ENCODE measurements around the gene YKT6. TPM values are rescaled to one million over a fixed set of nuclear protein-coding genes. Genes with fewer than 3 reads are reported as not detected.

YKT6 gene
- total RNA-seq, 1 donor from 2014 or later, result 47.6 TPM

DNA sequence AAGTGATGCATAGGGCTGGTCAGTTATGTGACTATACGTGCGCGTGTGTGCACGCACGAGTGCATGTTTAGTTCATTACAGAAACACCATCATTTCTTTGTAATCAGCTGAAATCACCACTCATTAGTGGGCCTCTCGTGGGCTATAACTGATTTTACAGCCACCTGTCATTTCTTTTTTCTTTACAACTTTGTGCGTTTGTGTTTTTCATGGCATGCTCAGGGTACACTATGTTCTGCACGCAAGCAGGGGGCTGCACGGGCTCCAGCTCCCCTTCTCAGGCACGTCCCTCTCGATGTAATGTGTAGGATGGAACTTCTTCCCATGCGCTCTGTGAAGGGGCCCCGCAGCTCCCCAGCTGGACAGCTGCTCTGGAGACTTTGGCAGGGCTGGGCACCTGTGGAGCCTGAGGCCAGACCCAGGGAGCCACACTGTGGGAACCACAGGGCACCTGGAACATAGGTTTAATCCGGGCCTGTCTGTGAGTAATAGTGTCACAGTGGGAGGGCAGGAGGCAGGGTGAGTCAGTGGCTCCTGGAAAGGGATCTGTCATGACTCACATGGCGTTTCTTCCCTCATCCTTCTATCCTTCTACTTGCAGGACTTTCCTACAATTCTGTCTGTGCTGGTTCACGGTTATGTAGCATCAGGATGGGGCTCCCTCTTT is 16.4 kb upstream of the YKT6 start:
- TF ChIP-seq, protein P1, sequence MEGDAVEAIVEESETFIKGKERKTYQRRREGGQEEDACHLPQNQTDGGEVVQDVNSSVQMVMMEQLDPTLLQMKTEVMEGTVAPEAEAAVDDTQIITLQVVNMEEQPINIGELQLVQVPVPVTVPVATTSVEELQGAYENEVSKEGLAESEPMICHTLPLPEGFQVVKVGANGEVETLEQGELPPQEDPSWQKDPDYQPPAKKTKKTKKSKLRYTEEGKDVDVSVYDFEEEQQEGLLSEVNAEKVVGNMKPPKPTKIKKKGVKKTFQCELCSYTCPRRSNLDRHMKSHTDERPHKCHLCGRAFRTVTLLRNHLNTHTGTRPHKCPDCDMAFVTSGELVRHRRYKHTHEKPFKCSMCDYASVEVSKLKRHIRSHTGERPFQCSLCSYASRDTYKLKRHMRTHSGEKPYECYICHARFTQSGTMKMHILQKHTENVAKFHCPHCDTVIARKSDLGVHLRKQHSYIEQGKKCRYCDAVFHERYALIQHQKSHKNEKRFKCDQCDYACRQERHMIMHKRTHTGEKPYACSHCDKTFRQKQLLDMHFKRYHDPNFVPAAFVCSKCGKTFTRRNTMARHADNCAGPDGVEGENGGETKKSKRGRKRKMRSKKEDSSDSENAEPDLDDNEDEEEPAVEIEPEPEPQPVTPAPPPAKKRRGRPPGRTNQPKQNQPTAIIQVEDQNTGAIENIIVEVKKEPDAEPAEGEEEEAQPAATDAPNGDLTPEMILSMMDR (IDR thresholded peaks at IDR 0.05), result no peak
- TF ChIP-seq POLR2AphosphoS5 (IDR thresholded peaks at IDR 0.05; ENCODE audit: insufficient read depth in 1 of 2, low read depth in 1 of 2), result peak in 1 of 2 donors; percentile 64
- TF ChIP-seq POLR2A (IDR thresholded peaks at IDR 0.05), result no peak
- Histone ChIP-seq H3K4me3 (no peak overlapping the region), H3K27me3 (no peaks in the 10 kb centered on the region), H3K4me1 (no peaks in the 10 kb centered on the region), H3K27ac (no peak overlapping the region), H3K9me3 (no peaks in the 10 kb centered on the region), H3K36me3 (no peaks in the 10 kb centered on the region)
- DNase-seq (ENCODE audit: extremely low spot score in 2 of 2), result no peak
- intact Hi-C loops (cut with DNase I), result no loop called here

DNA sequence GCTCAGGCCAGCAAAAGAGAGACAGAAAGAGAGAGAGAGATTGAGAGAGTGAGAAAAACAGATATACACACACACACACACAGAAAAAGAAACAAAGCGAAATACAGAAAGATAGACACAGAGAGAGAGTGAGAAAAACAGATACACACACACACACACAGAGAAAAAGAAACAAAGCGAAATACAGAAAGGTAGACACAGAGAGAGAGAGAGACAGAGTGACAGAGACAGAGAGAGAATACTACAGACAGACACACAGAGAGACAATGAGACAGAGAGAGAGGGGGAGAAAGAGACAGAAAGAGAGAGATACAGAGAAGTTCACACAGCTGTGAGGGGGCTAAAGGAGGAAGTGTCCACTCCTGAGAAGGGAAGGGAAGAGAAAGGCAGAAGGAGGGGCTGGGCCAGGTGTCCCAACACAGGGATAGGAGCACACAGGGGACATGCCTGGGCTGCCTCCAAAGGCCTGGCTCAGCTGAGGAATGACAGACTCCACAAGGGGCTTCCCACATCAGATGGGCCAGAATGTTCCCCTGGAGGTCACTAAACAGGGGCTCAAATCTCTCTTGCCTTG is 15.8 kb upstream of the YKT6 start:
- H3K27me3 ChIP-seq, result no peaks in the 10 kb centered on the region
- H3K4me3 ChIP-seq, result no peak overlapping the region
- H3K36me3 ChIP-seq, result no peaks in the 10 kb centered on the region
- intact Hi-C loops (cut with DNase I), result no loop called here
- H3K27ac ChIP-seq, result no peak overlapping the region
- no peaks in the 10 kb centered on the region for H3K9me3 ChIP-seq
- TF ChIP-seq, protein P1 (IDR thresholded peaks at IDR 0.05), result no peak
- TF ChIP-seq POLR2A (IDR thresholded peaks at IDR 0.05), result no peak
- no peak for TF ChIP-seq POLR2AphosphoS5 (IDR thresholded peaks at IDR 0.05; ENCODE audit: insufficient read depth in 1 of 2, low read depth in 1 of 2)
- no peaks in the 10 kb centered on the region for H3K4me1 ChIP-seq
- no peak for DNase-seq (ENCODE audit: extremely low spot score in 2 of 2)

DNA sequence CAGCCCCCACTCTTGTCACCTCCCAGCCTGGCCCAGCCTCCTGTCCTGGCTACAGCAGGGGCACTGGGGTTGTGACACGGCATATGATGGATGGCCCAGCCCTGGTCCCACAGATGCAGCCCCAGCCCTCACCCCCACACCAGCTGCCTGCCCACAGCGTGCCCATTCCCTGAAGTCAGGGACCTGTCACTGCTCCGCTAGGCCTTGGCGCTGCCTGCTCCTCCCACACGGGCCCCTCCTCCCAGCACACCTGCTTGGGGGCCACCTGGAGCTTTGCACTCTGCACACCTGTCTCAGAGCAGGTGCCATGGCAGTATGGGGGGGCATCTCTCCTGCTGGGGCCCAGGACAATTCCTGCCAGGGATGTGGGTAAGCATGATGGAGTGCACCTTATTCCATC is 15.0 kb upstream of the YKT6 start:
- no peaks in the 10 kb centered on the region for H3K4me1 ChIP-seq
- H3K9me3 ChIP-seq, result no peaks in the 10 kb centered on the region
- no peak overlapping the region for H3K27ac ChIP-seq
- no peak overlapping the region for H3K4me3 ChIP-seq
- TF ChIP-seq, protein P1 (IDR thresholded peaks at IDR 0.05), result no peak
- TF ChIP-seq POLR2AphosphoS5 (IDR thresholded peaks at IDR 0.05; ENCODE audit: insufficient read depth in 1 of 2, low read depth in 1 of 2) (no peak), POLR2A (IDR thresholded peaks at IDR 0.05) (no peak)
- DNase-seq (ENCODE audit: extremely low spot score in 2 of 2), result no peak
- H3K27me3 ChIP-seq, result no peaks in the 10 kb centered on the region
- H3K36me3 ChIP-seq, result no peaks in the 10 kb centered on the region
- intact Hi-C loops (cut with DNase I), result no loop called here

DNA sequence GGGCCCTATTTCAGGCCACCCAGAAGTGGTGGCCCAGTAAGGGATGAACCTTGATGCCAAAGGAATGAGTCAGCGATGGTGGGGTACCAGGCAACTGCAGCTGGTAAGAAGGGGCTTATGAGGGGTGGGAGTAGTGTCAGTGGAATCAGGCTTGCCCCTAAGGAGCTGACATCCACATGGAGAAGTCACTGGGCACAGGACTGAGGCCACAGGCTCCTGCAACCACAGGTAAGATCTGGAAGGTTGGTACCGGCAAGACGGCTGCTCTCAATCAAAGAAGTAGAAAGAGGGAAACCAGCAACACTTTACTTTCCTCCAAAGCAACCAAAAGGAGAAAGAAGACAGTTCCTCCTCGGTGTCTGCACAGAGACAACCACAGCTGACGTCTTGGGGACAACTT is 14.0 kb upstream of the YKT6 start:
- TF ChIP-seq POLR2A (IDR thresholded peaks at IDR 0.05) (no peak), POLR2AphosphoS5 (IDR thresholded peaks at IDR 0.05; ENCODE audit: insufficient read depth in 1 of 2, low read depth in 1 of 2) (no peak)
- TF ChIP-seq, protein P1 (IDR thresholded peaks at IDR 0.05), result no peak
- H3K27me3 ChIP-seq, result no peaks in the 10 kb centered on the region
- no peak overlapping the region for H3K4me3 ChIP-seq
- no peaks in the 10 kb centered on the region for H3K36me3 ChIP-seq
- intact Hi-C loops (cut with DNase I), result no loop called here
- DNase-seq (ENCODE audit: extremely low spot score in 2 of 2), result no peak
- no peak overlapping the region for H3K27ac ChIP-seq
- H3K4me1 ChIP-seq, result no peaks in the 10 kb centered on the region
- no peaks in the 10 kb centered on the region for H3K9me3 ChIP-seq

Measured in vagina (tissue), 2 donors.